ENCODE results near the gene ACP6.
A peak's percentile ranks its signal among the peaks of the same experiment; 100 is the strongest.
"Not testable (repeated sequence)": the region's sequence is repeated elsewhere in the genome, so short reads cannot be mapped to it uniquely, and the experiment has no call there.

Gene ACP6

GRCh38 chr1:147670319-147671001 lies at the start of gene ACP6:
Gene ACP6, minus strand, starts transcription at chr1:147670524. Its CDS starts 476 bp downstream, at chr1:147670048.
- DNase-seq (ENCODE audit: low read depth) = peak; percentile 78

- DNase-seq (ENCODE audit: low read depth) = no peak
These were observed 49.4 kb upstream of the ACP6 start for GRCh38 chr1:147719711-147720225.

GRCh38 chr1:147719029-147719698 lies 48.8 kb upstream of the ACP6 start:
- DNase-seq (ENCODE audit: low read depth) = no peak

- DNase-seq (ENCODE audit: low read depth) = no peak
These were observed 47.4 kb upstream of the ACP6 start for GRCh38 chr1:147717706-147718097.

GRCh38 chr1:147717051-147717705 lies 46.9 kb upstream of the ACP6 start:
- DNase-seq (ENCODE audit: low read depth) = no peak

- no peak for DNase-seq (ENCODE audit: low read depth)
These were observed 42.3 kb upstream of the ACP6 start for GRCh38 chr1:147712605-147713004.

GRCh38 chr1:147700042-147701006 lies 30.0 kb upstream of the ACP6 start:
- DNase-seq (ENCODE audit: low read depth) = peak; percentile 23

GRCh38 chr1:147699686-147700041 lies 29.3 kb upstream of the ACP6 start:
- no peak for DNase-seq (ENCODE audit: low read depth)

- no peak for DNase-seq (ENCODE audit: low read depth)
These were observed 12.9 kb upstream of the ACP6 start for GRCh38 chr1:147683163-147683763.

GRCh38 chr1:147680608-147681235 lies 10.4 kb upstream of the ACP6 start:
- DNase-seq (ENCODE audit: low read depth) = not testable (repeated sequence)

GRCh38 chr1:147677681-147678080 lies 7.4 kb upstream of the ACP6 start:
- not testable (repeated sequence) for DNase-seq (ENCODE audit: low read depth)

- no peak for DNase-seq (ENCODE audit: low read depth)
These were observed 6.2 kb upstream of the ACP6 start for GRCh38 chr1:147676311-147677085.

GRCh38 chr1:147673816-147674215 lies 3.5 kb upstream of the ACP6 start:
- no peak for DNase-seq (ENCODE audit: low read depth)

- DNase-seq (ENCODE audit: low read depth) = no peak
These were observed 3.1 kb upstream of the ACP6 start for GRCh38 chr1:147673406-147673805.

- DNase-seq (ENCODE audit: low read depth) = peak; percentile 21
These were observed 630 bp downstream of the ACP6 start for GRCh38 chr1:147669469-147670318.

GRCh38 chr1:147665521-147665920 lies 4.8 kb downstream of the ACP6 start:
- no peak for DNase-seq (ENCODE audit: low read depth)

- DNase-seq (ENCODE audit: low read depth) = no peak
These were observed 6.1 kb downstream of the ACP6 start for GRCh38 chr1:147664206-147664605.

GRCh38 chr1:147654511-147654910 lies 15.8 kb downstream of the ACP6 start:
- DNase-seq (ENCODE audit: low read depth) = no peak

- no peak for DNase-seq (ENCODE audit: low read depth)
These were observed 18.0 kb downstream of the ACP6 start for GRCh38 chr1:147652306-147652705.
